K562 (cell line): ENCODE results near the gene NTN3. TPM values are rescaled to one million over a fixed set of nuclear protein-coding genes. Genes with fewer than 3 reads are reported as not detected.

ENCODE experiments used
- ATAC-seq: fragments of 200-7000 bp; cut with Tn5 transposase; 3 replicates; pipeline ENCODE4 v1.9.1; 2020; ENCODE audit warnings: moderate library complexity
- BruUV-seq: library from RNA; stranded (reverse); fragments of 400-500 nt; replicated peaks from 2 replicates; lab custom pipeline; 2021; lab: Mats Ljungman, UMichigan
- CTCF ChIA-PET: fragments of 300-600 bp; formaldehyde crosslinking; extraction: SDS; loops from one replicate; lab custom pipeline; 2021; ENCODE audit warnings: low intra/inter-chr PET ratio; lab: Yijun Ruan, JAX
- POLR2A ChIA-PET: fragments of 300-600, 350-650 bp; sonication (Branson Sonifier 250); formaldehyde crosslinking; extraction: SDS; loops from one replicate; lab custom pipeline; 2021; ENCODE audit warnings: antibody characterized with exemption, inconsistent platforms; lab: Yijun Ruan, JAX
- DNase-seq, 4 experiments: peaks; one replicate each; pipeline versions ENCODE4 v3.0.0 to v3.0.0-alpha.2; 2011 to 2018; ENCODE audit warnings: low spot score in 3 of 4, mixed read lengths in 3 of 4; ENCODE audit errors: extremely low read depth in 1 of 4
- FAIRE-seq: peaks from 2 replicates; lab custom pipeline; 2011; peaks lifted over from hg19 to GRCh38; lab: Jason Lieb, UNC
- H2AFZ ChIP-seq: 2 replicates; pipeline ENCODE4 v1.6.0; 2011; ENCODE audit warnings: low read depth, low read length, control low read depth, inconsistent platforms
- H3K27ac ChIP-seq: fragments of 200-600 bp; 3 replicates; pipeline ENCODE4 v1.8.0; 2011; ENCODE audit warnings: low read depth, mild to moderate bottlenecking, control low read depth, inconsistent platforms, low read length, moderate library complexity, mixed read lengths; ENCODE audit errors: extremely low read depth
- H3K27me3 ChIP-seq, 2 experiments: fragments of 300-600 bp in 1 of 2; 2 replicates in 1 of 2; 3 replicates in 1 of 2; pipeline versions ENCODE4 v1.6.0 to v1.8.0; 2011; ENCODE audit warnings: inconsistent platforms in 2 of 2, low read length in 2 of 2, mild to moderate bottlenecking in 1 of 2, mixed read lengths in 1 of 2, moderate library complexity in 1 of 2; ENCODE audit not compliant: control insufficient read depth in 2 of 2, insufficient read depth in 2 of 2
- H3K36me3 ChIP-seq: fragments of 300-600 bp; 3 replicates; pipeline ENCODE4 v1.8.0; 2011; ENCODE audit warnings: mild to moderate bottlenecking, low read length, inconsistent platforms; ENCODE audit not compliant: control insufficient read depth, insufficient read depth
- H3K4me1 ChIP-seq, 2 experiments: fragments of 200-600 bp in 1 of 2; replicated peaks in 1 of 2; 2 replicates in 1 of 2; 3 replicates in 1 of 2; pipeline versions ENCODE4 v1.5.1 to v1.8.0; 2011; ENCODE audit warnings: inconsistent platforms in 2 of 2, low read length in 2 of 2, mild to moderate bottlenecking in 1 of 2, mixed read lengths in 1 of 2, moderate library complexity in 1 of 2; ENCODE audit not compliant: control insufficient read depth in 2 of 2, insufficient read depth in 2 of 2
- H3K4me2 ChIP-seq: 2 replicates; pipeline ENCODE4 v1.6.1; 2011; ENCODE audit warnings: low read length, control low read depth, inconsistent platforms, mixed read lengths; ENCODE audit not compliant: insufficient read depth
- H3K4me3 ChIP-seq: fragments of 200-600 bp; sonication (generic), shearing (Covaris generic); 2 replicates; pipeline ENCODE4 v1.5.1; 2016; ENCODE audit warnings: control low read depth, inconsistent platforms
- H3K79me2 ChIP-seq: fragments of 200-600 bp; 3 replicates; pipeline ENCODE4 v1.8.0; 2011; ENCODE audit warnings: low read length, inconsistent platforms; ENCODE audit not compliant: control insufficient read depth, insufficient read depth
- H3K9ac ChIP-seq, 2 experiments: 2 replicates each; pipeline versions ENCODE4 v1.6.0 to v1.6.1; 2011; ENCODE audit warnings: low read depth in 2 of 2, low read length in 2 of 2, control low read depth in 1 of 2, inconsistent platforms in 1 of 2, mild to moderate bottlenecking in 1 of 2, mixed read lengths in 1 of 2; ENCODE audit not compliant: insufficient read depth in 1 of 2
- H3K9me1 ChIP-seq: one replicate; pipeline ENCODE4 v1.6.0; 2011; ENCODE audit warnings: inconsistent platforms, mild to moderate bottlenecking, low read length, moderate library complexity; ENCODE audit not compliant: control insufficient read depth, insufficient read depth
- H3K9me3 ChIP-seq: replicated peaks from 2 replicates; pipeline ENCODE4 v1.5.1; 2011; ENCODE audit warnings: low read depth, low read length, inconsistent platforms; ENCODE audit not compliant: control insufficient read depth, insufficient read depth
- H4K20me1 ChIP-seq: replicated peaks from 2 replicates; pipeline ENCODE4 v1.6.1; 2011; ENCODE audit warnings: low read length, inconsistent platforms, mixed read lengths; ENCODE audit not compliant: control insufficient read depth, insufficient read depth
- ARHGAP35 ChIP-seq: fragments of 450-650 bp; IDR thresholded peaks from 2 replicates; pipeline ENCODE4 v1.6.1; 2018; ENCODE audit not compliant: partially characterized antibody
- BHLHE40 ChIP-seq: IDR thresholded peaks from 2 replicates; pipeline ENCODE4 v1.6.1; 2011; ENCODE audit warnings: low read length, improper control_type of control experiment
- MTA1 ChIP-seq: fragments of 450-650 bp; IDR thresholded peaks from 2 replicates; pipeline ENCODE4 v1.6.1; 2017; ENCODE audit warnings: borderline replicate concordance
- PURB ChIP-seq: sonication (generic); formaldehyde crosslinking; IDR thresholded peaks from 2 replicates; pipeline ENCODE4 v1.9.0; 2021; ENCODE audit warnings: low read depth, mild to moderate bottlenecking, missing genetic modification reagents
- ZNF311 ChIP-seq: fragments of 250-450 bp; sonication (Bioruptor Pico); IDR thresholded peaks from 2 replicates; pipeline ENCODE4 v1.4.0; 2020; ENCODE audit warnings: mild to moderate bottlenecking, moderate library complexity
- ZNF384 ChIP-seq: IDR thresholded peaks from 2 replicates; pipeline ENCODE4 v1.6.1; 2012; ENCODE audit warnings: low read depth, low read length, improper control_type of control experiment
- ZZZ3 ChIP-seq: fragments of 450-650 bp; IDR thresholded peaks from 2 replicates; pipeline ENCODE4 v1.6.1; 2016; ENCODE audit warnings: antibody characterized with exemption, mild to moderate bottlenecking, moderate library complexity
- WGBS: fragments of 100-300 bp; shearing (Covaris generic); methylation state at CpG from one replicate; pipeline ENCODE4 v1.1.6; 2016; ENCODE audit warnings: low coverage, mixed read lengths; ENCODE audit not compliant: insufficient coverage; ENCODE audit errors: missing lambda C conversion rate; 5-methylcytosine and 5-hydroxymethylcytosine counted together
- in situ Hi-C: fragments of 300-500 bp; cut with MboI; formaldehyde crosslinking; loops from 4 replicates; pipeline ENCODE4 v1.15.0; 2018; ENCODE audit warnings: inconsistent platforms, mixed read lengths
- intact Hi-C: fragments of 100-400 bp; cut with micrococcal nuclease; formaldehyde crosslinking; loops from 2 replicates; pipeline ENCODE4 v1.14.2; 2022
- polyA plus RNA-seq, 8 experiments: library from polyadenylated mRNA; depleted of rRNA in 4 of 8; stranded (reverse) in 5 of 8; unstranded in 3 of 8; fragments of >200 nt; fragmentation: Nextera tagmentation in 2 of 8; fragmentation: Illumina TruSeq in 1 of 8; extraction: Ambion mirVana in 2 of 8; extraction: Trizol in 1 of 8; gene quantifications; 2 replicates each; pipeline versions ENCODE4 v1.2.1 to v1.2.3, GENCODE V29; 2011 to 2014; ENCODE audit warnings: inconsistent platforms in 1 of 8, missing spikeins in 1 of 8
- total RNA-seq, 7 experiments: library from RNA; depleted of rRNA in 6 of 7; stranded (reverse); fragments of >200 nt in 6 of 7; fragmentation: Illumina TruSeq in 2 of 7; extraction: Trizol in 2 of 7; gene quantifications; 2 replicates each; pipeline versions ENCODE4 v1.2.1 to v1.2.3, GENCODE V29; 2011 to 2021; ENCODE audit warnings: low replicate concordance in 1 of 7
- TF ChIP-seq, protein P1 (sequence below): fragments of 450-650 bp; formaldehyde crosslinking; IDR thresholded peaks from 2 replicates; pipeline ENCODE4 v1.4.0; 2022; ENCODE audit warnings: mild to moderate bottlenecking, moderate library complexity

NTN3 gene
- total and polyA plus RNA-seq, 9 of the 15 experiments (the other 6 are each of a cell fraction or from before 2014, with no cell fraction given), result not detected

DNA sequence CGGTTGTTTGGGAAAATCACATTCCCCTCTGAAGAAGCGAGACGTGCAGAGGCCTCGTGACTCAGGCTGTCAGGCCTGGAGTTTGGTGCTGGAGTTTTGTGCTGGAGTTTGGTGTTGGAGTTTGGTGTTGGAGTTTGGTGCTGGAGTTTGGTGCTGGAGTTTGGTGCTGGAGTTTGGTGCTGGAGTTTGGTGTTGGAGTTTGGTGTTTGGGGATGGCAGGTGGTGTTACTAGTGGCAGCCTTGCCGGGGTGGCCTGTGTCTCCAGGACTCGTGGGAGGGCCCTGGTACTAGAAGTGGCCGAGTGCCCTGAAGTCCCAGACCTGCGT lies 16.4 kb downstream of the NTN3 start (continued):
- no peak for TF ChIP-seq MTA1
- no peak for TF ChIP-seq ARHGAP35
- no peak for TF ChIP-seq ZZZ3
- no peak for TF ChIP-seq PURB (CRISPR knock-in tag)

DNA sequence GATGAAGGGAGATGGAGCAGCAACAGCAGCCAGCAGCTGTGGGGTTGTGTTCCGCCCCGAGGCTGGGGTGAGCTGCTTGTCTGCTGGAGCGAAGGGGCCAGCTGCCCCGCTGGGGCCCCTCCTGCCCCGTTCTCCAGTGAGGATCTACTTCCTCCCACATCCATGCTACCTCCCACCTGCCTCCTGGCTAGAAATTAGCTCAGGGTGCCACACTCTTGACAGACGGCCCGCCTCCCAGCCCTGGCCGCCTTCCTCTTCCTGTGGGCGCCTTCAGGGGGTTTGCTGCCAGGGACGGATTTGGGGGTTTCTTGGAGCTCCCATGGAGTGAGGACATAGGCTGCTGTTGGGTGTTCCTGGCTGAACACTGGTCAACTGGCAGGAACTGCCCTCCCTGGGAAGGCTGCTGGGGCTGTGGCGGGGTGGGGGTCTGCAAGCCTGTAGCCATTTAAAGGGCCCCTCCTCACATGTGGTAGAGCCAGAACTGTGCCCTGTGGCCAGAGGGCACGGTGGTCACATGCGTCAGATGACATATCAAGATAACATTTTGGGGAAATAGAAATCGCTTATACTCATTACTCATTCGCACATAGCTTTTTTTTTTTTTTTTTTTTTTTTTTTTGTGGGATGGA lies 16.9 kb downstream of the NTN3 start:
- H4K20me1 ChIP-seq, result peaks cover 5% of the 10 kb centered on the region; the same call in 1 of the 2 replicates
- ATAC-seq (no peak), DNase-seq (no peak), FAIRE-seq (no peak)
- no peak overlapping the region for H2AFZ ChIP-seq
- TF ChIP-seq, protein P1, sequence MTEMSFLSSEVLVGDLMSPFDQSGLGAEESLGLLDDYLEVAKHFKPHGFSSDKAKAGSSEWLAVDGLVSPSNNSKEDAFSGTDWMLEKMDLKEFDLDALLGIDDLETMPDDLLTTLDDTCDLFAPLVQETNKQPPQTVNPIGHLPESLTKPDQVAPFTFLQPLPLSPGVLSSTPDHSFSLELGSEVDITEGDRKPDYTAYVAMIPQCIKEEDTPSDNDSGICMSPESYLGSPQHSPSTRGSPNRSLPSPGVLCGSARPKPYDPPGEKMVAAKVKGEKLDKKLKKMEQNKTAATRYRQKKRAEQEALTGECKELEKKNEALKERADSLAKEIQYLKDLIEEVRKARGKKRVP (CRISPR knock-in tag), result no peak
- TF ChIP-seq ZNF311 (CRISPR knock-in tag) (no peak), ZNF384 (0 out of 2 replicates have a peak, but pooled peaks have one; percentile 17), BHLHE40 (no peak)
- BruUV-seq, result no TSS peak
- intact Hi-C loops (no loop called here), in situ Hi-C loops (no loop called here)
- peaks cover 61% of the 10 kb centered on the region for H3K79me2 ChIP-seq
- peak overlapping the region in 1 of 2 experiments; percentile 72; a peak in 2 of 4 replicates for H3K9ac ChIP-seq
- 84% methylated on average over 13 of the region's 15 CpGs for WGBS
- H3K36me3 ChIP-seq, result peaks cover 32% of the 10 kb centered on the region; the same call in 2 of the 3 replicates
- ChIA-PET POLR2A (interaction anchor here (0.5 to 2.4 kb wide), 4 partner anchors 8 to 119 kb away, joined by 3 to 8 read pairs (median 3); no protein-coding TSS in a partner anchor), CTCF (no interaction called here)
- H3K9me1 ChIP-seq, result no peaks in the 10 kb centered on the region
- no peaks in the 10 kb centered on the region for H3K9me3 ChIP-seq
- peaks cover 21 to 66% of the 10 kb centered on the region in 2 experiments for H3K4me1 ChIP-seq
- no peaks in the 10 kb centered on the region for H3K27me3 ChIP-seq
- H3K4me2 ChIP-seq, result no peak overlapping the region
- H3K4me3 ChIP-seq, result no peak overlapping the region
- H3K27ac ChIP-seq, result no peak overlapping the region
